Stimulated activated CD4-positive, alpha-beta T cell treated with anti-CD3 and anti-CD28 coated beads, Interleukin-4, amount 100 ng/mL, for 24 hours (primary cell): ENCODE results near the gene RTN4IP1.
"Not testable (repeated sequence)": the region's sequence is repeated elsewhere in the genome, so short reads cannot be mapped to it uniquely, and the experiment has no call there.

Experiments used
- DNase-seq: peaks from one replicate; pipeline ENCODE4 v3.0.0-alpha.2; 2020

Gene RTN4IP1

GRCh38 chr6:106626485-106626884, 2.8 kb downstream of the RTN4IP1 start:
- no peak for DNase-seq

- DNase-seq, result no peak
These were observed 6.3 kb downstream of the RTN4IP1 start for GRCh38 chr6:106623039-106623438.

GRCh38 chr6:106622412-106622811, 6.9 kb downstream of the RTN4IP1 start:
- DNase-seq, result no peak

GRCh38 chr6:106620931-106621672, 8.2 kb downstream of the RTN4IP1 start:
- DNase-seq, result no peak

- DNase-seq, result no peak
These were observed 10.1 kb downstream of the RTN4IP1 start for GRCh38 chr6:106619223-106619622.

- no peak for DNase-seq
These were observed 11.0 kb downstream of the RTN4IP1 start for GRCh38 chr6:106618324-106618723.

- no peak for DNase-seq
These were observed 11.4 kb downstream of the RTN4IP1 start for GRCh38 chr6:106617857-106618256.

GRCh38 chr6:106617302-106617701, 12.0 kb downstream of the RTN4IP1 start:
- DNase-seq, result no peak

GRCh38 chr6:106614592-106615257, 14.6 kb downstream of the RTN4IP1 start:
- DNase-seq, result no peak

GRCh38 chr6:106614166-106614565, 15.1 kb downstream of the RTN4IP1 start:
- DNase-seq, result no peak

GRCh38 chr6:106613590-106613989, 15.7 kb downstream of the RTN4IP1 start:
- DNase-seq, result no peak

GRCh38 chr6:106612671-106613416, 16.5 kb downstream of the RTN4IP1 start:
- DNase-seq, result no peak

- no peak for DNase-seq
These were observed 18.3 kb downstream of the RTN4IP1 start for GRCh38 chr6:106611030-106611429.

- no peak for DNase-seq
These were observed 19.6 kb downstream of the RTN4IP1 start for GRCh38 chr6:106609699-106610098.

- peak; percentile 34 for DNase-seq
These were observed 21.1 kb downstream of the RTN4IP1 start for GRCh38 chr6:106608080-106608668.

- no peak for DNase-seq
These were observed 29.0 kb downstream of the RTN4IP1 start for GRCh38 chr6:106600329-106600728.

GRCh38 chr6:106599440-106599839, 29.9 kb downstream of the RTN4IP1 start:
- DNase-seq, result no peak

- no peak for DNase-seq
These were observed 38.0 kb downstream of the RTN4IP1 start for GRCh38 chr6:106591111-106591825.

GRCh38 chr6:106588937-106589336, 40.4 kb downstream of the RTN4IP1 start:
- not testable (repeated sequence) for DNase-seq

- DNase-seq, result no peak
These were observed 42.4 kb downstream of the RTN4IP1 start for GRCh38 chr6:106586815-106587415.

GRCh38 chr6:106581468-106581867, 47.8 kb downstream of the RTN4IP1 start:
- DNase-seq, result no peak

GRCh38 chr6:106579281-106579680, 50.0 kb downstream of the RTN4IP1 start:
- no peak for DNase-seq
